ENCODE data around the gene CHL1. TPM values are rescaled to one million over a fixed set of nuclear protein-coding genes. Genes with fewer than 3 reads are reported as not detected.

Gene CHL1, protein sequence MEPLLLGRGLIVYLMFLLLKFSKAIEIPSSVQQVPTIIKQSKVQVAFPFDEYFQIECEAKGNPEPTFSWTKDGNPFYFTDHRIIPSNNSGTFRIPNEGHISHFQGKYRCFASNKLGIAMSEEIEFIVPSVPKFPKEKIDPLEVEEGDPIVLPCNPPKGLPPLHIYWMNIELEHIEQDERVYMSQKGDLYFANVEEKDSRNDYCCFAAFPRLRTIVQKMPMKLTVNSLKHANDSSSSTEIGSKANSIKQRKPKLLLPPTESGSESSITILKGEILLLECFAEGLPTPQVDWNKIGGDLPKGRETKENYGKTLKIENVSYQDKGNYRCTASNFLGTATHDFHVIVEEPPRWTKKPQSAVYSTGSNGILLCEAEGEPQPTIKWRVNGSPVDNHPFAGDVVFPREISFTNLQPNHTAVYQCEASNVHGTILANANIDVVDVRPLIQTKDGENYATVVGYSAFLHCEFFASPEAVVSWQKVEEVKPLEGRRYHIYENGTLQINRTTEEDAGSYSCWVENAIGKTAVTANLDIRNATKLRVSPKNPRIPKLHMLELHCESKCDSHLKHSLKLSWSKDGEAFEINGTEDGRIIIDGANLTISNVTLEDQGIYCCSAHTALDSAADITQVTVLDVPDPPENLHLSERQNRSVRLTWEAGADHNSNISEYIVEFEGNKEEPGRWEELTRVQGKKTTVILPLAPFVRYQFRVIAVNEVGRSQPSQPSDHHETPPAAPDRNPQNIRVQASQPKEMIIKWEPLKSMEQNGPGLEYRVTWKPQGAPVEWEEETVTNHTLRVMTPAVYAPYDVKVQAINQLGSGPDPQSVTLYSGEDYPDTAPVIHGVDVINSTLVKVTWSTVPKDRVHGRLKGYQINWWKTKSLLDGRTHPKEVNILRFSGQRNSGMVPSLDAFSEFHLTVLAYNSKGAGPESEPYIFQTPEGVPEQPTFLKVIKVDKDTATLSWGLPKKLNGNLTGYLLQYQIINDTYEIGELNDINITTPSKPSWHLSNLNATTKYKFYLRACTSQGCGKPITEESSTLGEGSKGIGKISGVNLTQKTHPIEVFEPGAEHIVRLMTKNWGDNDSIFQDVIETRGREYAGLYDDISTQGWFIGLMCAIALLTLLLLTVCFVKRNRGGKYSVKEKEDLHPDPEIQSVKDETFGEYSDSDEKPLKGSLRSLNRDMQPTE (N-terminal part only)
- 2.6 TPM for polyA plus RNA-seq (ENCODE audit: insufficient read length)

DNA sequence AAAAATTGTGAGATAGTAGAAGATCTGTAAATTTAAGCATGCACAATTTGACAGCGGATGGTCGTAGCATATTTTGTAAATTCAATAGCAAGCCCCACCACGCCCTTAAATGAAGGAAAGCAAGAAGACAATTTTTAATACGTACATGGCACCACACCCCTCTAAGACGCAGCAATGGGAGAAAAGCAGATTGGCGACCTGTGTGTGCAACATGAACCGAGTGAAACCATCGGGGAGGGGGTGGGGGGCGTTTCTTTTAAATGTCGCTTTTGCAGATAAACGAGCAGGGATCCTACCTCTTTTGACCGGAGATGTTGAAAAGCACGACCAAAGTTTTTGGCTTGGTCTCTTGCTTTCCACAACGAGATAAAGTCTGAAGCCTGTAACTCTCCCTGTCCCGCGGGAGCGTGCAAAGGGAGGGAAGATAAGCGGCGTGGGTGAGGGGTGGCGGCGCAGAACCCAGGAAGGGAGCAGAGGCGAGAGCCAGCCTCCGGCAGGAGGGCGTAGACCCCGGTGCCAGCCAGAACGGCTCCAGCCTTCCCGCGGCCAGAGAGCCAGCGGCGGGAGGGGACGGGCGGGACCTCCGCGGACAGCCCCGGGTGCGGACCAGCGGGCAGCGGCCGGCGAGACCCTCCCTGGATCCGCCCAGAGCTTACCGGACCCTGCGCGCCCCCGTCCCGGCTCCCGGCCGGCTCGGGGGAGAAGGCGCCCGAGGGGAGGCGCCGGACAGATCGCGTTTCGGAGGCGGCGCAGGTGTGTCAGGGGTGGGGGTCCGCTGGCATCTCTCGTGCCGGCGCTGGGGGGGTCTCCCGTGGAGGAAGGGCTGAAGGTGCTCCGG, at the start of gene CHL1:
CHL1 (plus strand) TSS at position 453 of the 838 bp plus-strand sequence. CDS start 123,014 bp downstream, outside the sequence.
- no peak for DNase-seq

DNA sequence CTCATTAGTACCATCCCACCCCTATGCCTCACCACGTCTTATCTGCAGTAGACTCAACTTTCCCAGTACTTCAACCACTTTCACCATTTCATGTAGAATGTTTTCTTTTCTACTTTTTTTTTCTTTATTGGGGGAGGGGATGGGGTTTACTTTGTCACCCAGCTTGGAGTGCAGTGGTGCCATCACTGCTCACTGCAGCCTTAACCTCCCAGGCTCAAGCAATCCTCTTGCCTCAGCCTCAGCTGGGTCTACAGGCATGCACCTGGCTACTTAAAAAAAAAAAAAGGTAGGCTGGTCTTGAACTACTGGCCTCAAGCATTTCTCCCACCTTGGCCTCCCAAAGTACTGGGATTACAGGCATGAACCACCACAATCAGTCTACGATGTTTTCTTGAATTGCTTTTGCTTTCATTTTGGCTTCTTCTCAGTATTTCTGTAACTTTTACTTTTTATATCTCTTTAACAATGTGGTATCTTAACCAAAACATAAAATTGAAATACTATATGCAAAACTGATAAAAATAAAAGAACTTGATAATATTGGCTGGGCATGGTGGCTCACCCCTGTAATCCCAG, 44.9 kb upstream of the CHL1 start:
- no peak for DNase-seq

DNA sequence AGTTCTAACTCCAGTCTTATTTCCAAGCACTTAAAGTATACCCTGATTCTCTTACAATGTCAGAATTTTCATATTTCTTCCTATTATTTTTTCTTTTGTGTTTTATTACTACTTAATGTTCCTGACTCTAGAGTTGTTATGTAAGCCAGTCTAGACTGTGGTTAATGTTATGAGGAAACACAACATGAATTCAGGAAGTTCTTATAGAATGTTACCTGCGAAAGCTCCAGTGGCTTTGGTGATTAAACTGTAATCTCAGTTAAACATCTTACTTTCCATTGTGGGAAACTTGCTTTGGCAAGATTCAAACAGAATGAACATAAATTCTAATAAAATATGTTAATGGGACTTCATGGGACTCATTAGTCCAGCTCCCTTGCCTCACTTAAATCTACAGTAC, 36.6 kb upstream of the CHL1 start:
- DNase-seq = no peak

DNA sequence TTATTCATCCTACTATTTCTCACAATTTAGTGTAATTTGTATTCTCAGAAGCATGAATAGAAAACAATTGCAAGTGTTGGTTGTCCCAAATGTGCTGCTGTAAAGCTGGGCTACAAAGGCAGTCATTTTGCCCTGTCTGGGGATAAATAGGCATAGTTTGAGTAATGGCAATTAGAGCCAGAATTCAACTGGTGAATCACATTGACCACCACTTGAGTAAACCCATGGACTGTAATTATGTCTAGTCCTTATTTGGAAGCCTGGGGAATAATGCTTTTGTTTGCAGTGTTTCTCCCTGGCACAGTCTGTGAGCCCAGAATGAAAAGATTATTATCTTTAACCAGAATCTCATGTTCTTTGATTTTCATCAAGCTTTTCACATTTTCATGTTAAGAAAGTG, 30.5 kb upstream of the CHL1 start:
- DNase-seq = no peak

DNA sequence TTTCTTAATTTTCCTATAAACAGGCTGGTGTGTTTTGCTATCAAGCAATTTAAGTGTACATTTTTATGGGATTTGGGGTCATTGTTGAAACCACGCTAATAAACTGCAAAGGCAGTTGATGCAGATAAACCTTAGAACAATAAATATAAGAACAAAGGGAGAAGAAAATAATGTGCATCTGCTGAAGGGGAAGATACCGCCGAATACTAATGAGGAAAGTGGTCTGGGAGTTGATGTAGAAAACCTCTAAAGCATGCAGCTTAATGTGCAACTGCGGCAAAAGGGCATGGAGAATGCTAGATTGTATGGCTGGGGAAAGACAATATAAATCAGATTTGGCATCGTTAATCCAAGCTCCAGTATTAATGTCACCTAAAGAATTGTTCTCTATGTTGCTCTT, 29.8 kb upstream of the CHL1 start:
- DNase-seq = no peak

DNA sequence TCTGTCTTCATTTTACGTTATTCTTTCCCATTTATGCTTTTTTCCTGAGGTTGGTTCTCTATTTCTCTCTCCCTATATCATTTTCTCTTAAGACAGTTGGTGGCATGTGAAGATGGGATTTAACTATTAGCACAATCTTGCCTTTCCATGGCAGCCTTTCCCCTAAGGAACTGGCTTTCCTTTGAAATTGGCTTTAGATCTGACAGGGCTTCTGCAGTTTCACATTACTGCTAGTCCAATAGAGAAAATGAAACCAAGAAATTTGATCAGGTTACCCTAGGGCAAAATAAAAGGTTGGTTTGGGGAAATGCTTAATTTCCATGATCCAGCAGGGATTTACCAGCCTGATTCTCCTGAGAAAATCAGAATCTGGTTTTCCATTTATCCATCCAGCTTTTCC, 22.7 kb upstream of the CHL1 start:
- no peak for DNase-seq

DNA sequence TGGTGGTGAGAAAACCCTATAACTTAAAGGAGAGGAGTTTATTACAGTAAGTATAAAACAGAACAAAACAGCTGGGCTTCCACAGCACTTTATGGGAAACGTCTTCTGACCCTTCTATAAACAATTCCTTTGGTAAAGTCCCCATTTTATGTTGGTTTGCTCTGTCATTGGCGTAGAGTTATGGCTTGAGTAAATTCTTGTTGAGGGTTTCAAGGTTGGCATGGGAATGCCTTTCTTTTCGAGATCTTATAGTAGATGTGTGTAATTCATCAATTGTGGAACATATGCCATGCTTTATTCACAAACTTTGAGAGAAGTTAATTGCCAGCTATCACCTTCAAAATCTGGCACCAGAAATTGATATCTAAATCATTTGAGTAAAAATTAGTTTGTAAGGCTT, 11.6 kb upstream of the CHL1 start:
- DNase-seq = no peak

DNA sequence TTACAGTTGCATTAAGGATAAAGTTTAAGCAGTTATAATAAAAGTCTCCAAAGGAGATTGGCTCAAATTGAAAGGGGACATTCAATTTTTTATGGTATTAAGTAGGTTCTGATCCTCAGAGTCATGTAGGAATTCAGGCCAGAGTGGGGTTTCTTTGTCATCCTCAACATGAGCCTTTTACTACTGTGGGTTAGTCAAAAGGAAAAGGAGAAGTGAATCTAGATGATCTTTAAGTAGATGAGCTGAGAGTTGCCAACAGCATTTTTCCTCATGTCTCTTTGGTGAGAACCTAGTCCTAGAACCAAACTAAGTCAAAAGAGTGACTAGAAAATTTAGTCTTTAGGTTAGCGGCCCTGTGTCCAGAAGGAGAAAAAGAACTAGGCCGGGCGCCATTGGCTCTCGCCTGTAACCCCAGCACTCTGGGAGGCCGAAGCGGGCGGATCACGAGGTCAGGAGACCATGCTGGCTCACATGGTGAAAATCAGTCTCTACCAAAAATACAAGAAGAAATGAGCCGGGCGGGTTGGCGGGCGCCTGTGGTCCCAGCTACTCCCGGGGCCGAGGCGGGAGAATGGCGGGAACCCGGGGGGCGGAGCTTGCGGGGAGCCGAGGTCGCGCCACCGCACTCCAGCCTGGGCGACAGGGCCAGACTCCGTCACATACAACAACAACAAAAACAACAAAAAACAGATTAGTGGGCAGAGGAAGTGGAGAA, 4.2 kb upstream of the CHL1 start:
- no peak for DNase-seq

DNA sequence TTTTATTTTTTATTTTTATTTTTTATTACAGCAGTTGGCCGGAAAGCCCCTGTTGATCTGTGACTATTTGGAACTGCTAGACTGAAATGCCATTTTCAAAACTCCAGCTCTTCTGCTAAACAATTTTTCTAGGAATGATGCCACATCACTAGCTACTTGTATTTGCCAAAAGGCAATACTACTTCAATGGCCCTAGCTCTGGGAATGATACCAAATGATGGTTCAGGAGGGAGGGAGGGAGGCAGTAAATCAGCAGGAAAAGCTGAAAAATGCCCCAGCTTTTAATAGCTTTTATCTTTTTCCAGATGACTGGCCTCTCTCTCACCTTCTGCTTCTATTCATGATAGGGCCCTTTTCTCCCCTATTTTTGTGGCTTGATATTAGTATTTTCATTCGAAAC, 2.6 kb upstream of the CHL1 start:
- no peak for DNase-seq

DNA sequence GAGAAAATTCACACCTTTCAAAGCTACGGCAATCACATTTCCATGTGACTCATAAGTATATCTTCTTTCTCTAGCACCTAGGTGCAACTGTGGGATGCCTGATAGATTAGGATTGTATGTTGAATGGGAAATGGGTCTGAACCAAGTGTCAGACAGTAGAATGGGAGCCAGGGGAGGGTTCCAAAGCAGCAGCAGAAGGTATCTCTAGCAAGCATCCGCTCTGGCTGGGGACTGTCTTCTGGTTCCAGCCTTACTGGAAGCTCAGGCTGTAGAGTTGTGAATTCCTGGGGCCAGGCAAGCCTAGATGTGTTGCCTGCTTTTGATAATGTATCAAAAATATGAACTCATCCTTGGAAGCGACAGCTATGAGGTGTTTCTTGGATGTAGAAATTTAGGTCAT, 2.1 kb upstream of the CHL1 start:
- DNase-seq = no peak

DNA sequence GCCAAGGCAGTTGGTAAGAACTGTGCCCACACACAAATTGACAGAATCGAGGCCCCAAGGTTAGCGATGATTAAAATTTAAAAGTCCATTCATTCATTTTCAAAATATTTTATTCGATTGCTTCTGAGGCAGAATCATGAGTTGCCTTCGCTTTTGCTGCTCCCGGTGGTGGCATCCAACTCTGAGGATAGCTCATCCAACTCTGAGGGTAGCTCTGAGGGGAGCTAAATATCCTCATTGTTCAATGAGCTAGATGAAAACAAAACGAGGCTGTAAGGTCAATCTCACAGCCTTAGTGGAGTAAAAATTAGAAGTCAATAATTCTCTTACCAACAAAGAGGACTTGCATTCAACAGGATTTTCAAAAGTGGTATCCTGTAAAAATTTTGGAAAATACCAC, 897 bp upstream of the CHL1 start:
- DNase-seq = no peak

DNA sequence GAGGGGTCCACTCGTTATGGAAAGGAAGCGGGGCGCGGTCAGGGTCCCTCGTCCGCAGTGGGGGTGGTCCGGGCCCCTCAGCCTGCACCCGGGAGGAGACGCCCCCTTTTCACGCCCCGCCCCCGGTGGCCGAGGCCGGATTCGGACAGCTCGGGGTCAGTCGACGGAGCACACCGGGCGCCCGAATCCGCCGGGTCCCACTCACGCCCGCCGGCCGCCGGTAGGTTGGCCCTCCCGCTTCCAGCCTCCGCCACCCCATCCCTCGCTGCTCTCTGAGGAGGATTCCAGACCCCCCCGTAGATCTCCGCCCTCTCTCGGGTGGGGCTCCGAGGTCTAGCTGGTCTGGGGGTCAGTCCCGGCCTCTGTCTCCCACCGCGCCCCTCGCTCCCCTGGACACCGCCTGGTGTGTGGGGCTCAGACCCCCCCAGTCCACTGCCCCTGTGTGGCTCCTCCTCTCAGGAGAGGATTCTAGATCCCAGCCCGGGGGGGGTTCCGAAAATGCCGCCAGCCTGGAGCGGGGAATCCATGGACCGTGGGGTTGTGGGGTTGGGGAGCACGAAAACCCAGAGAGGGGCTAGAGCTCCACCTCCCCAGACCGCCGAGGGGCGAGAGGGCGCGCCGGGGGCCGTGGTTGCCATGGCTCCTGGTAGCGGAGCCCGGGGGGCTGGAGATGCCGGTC, 725 bp downstream of the CHL1 start:
- no peak for DNase-seq

DNA sequence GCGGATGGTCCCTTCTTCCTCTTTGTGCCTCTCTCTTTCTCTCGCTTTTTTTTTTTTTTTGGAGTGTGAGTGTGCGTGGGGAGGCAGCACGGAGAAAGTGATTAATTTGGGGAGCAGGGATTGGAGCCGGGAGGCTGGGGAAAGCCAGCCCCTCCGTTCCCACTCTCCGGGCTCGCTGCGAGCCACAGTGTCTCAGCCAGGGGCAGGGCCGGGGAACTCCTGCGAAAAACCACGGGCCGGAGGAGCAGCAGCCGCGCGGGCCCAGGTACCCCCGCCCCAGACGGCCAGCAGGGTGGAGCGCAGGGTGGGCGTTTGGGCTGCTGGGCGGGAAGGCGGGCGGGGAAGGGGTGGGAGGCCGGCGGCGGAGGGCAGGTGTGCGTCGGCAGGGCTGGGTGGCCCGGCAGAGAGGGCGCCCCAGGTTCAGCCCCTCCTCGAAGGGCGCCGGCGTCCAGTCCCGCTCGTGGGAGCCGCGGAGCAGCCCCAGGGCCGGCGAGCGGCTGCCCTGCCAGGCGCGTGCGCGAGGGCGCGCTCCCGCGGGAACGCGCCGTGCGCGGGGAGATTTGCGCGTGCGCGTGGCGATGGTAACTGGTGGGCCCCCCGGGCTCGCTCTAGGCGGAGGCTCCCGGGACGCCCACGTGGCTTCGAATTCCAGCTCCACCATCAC, 1.4 kb downstream of the CHL1 start:
- no peak for DNase-seq

DNA sequence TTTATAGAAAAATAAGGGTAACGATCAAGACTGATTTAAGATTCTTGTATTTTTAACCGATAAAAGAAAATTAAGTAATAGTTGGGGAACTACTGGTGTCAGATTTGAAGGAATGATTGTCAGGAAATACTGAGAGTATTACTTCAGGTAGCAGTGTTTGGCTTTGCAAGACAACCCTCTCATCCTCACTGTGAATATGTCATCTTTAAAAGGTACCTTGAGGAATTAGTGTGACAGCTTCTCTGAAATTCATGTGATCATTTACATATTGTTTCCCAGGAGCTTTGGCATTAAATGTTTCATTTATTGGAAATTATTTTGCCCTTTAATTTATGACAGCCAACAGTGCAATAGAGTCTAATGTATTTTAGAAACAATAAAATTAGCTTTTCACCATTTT, 3.3 kb downstream of the CHL1 start:
- DNase-seq = no peak

DNA sequence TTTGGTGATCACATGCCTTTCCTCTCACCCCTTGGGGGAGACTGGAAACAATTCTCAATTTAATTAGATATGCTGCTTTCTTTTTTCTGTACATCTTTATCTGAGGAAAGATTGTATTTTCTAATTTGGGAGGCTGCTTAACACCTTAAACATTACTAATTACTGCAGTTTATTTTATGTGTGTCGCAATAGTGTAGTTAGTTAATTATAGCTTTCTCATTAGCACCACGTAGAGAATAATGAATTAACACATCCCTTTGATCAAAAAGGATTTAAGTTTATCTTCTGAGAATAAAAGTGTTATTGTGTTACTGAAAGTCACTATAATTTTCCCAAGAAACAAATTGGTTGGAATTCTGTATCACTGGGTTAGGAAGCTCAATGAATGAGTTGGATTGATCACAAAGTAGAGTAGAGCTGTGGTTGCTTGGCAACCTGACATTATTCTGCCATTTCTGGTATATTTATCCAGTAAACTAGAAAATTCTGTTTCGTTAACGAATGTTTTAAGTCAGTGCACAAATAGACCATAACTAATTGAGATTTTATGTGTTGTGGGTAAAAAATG, 4.3 kb downstream of the CHL1 start:
- no peak for DNase-seq

DNA sequence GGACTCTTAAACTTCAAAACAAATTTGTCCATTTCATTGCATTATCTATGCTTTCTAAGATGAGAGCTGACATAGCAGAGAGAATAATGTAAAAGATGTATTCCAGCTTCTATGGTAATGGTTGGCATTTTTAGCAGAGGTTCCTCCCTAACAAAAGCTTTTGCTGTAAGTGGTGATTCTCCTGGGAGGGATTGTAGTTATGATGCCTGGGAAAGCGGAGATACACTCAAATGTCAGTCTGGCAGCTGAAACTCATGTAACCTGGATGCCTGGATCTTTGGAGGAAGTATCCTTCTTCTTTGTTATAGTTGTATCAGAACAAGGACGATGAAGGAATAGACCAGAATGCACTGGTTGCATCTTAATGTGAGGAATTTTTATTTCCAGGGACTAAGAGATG, 7.5 kb downstream of the CHL1 start:
- no peak for DNase-seq

DNA sequence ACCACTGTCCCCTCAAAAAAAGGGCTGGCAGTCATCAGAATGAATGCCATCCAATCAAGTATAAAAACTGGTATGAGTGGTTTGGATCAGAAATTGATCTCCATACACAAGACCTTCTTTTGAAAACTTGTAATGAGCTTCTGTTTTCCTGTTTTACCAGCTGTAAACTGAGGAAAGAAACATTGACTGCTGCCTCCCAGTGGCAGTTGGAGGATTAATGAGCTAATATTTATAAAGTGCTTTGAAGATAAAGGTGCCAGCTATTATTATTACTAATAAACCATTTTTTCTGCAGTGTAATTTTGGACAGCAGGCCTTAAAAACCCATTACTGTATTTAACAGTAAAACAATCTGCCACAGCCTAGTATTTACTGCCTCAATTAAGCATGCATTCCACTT, 11.4 kb downstream of the CHL1 start:
- DNase-seq = no peak

DNA sequence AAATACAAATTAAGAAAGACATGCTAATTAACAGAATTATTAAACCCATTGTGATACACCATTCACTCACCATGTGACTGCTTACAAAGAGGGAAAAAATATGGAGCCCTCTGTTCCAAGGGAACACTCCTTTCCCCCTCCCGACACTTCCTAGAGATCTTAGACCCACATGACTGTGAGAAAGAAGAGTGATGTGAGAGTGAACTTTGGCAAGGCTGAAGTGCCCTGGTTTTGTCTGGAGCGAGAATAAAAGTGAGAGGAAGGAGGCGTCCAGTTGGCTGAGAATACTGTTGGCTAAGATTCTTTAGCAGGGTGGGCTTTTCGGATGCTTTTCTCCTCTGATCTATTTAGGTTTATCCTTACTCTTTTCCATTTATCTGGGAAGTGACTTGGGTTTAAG, 14.1 kb downstream of the CHL1 start:
- no peak for DNase-seq

DNA sequence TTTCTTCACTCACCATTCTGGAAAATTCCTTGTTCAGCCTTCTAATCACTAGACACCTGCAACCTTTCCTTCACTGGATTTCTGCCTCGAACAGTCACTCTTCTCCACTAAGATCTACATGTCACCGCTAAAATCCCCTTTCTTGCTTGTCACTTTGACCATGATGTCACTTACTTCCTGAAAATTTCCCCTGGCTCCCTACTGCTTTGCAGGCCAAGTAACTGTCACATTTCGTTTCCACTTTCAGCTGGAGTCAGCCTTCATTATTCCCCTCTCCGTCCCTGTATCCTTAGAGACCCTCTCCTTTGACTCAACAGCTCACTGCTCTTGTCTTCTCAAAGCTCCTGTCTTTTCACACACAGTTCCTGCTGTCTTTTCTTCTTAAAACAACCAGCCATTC, 15.9 kb downstream of the CHL1 start:
- DNase-seq = no peak
